ENCODE measurements around the gene KRTAP7-1.

DNA sequence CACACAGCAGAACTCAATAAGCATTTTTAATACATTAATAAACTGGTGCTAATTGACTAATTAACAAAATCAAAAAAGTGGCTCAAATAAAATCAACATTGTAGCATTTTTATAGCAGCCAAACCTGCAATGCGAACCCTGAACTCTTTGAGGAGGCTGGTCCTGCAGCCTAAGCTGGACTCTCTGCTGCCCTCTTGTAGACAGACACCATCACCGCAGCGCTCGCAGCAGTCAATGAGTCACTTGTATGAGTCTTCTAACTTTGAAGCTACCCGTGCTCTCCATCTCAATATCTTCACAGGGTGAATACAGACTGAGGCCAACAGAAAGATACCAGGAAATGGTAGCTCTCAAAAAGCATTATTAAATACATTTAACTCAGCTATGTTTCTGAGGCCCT, 9.7 kb upstream of the KRTAP7-1 start:
- TF ChIP-seq, protein P1, sequence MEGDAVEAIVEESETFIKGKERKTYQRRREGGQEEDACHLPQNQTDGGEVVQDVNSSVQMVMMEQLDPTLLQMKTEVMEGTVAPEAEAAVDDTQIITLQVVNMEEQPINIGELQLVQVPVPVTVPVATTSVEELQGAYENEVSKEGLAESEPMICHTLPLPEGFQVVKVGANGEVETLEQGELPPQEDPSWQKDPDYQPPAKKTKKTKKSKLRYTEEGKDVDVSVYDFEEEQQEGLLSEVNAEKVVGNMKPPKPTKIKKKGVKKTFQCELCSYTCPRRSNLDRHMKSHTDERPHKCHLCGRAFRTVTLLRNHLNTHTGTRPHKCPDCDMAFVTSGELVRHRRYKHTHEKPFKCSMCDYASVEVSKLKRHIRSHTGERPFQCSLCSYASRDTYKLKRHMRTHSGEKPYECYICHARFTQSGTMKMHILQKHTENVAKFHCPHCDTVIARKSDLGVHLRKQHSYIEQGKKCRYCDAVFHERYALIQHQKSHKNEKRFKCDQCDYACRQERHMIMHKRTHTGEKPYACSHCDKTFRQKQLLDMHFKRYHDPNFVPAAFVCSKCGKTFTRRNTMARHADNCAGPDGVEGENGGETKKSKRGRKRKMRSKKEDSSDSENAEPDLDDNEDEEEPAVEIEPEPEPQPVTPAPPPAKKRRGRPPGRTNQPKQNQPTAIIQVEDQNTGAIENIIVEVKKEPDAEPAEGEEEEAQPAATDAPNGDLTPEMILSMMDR (optimal IDR thresholded peaks at IDR 0.05 in 1 of 3, IDR thresholded peaks at IDR 0.05 in 1 of 3, conservative IDR thresholded peaks at IDR 0.05 in 1 of 3; ENCODE audit: extremely low read depth in 1 of 3, insufficient read depth in 2 of 3, low read length in 3 of 3) = peak; percentile 50 to 74 (median 59)
- no peak for TF ChIP-seq EZH2 (IDR thresholded peaks at IDR 0.05; ENCODE audit: low read length)

Data from keratinocyte (primary cell).